Diencephalon (tissue), 1 donor: ENCODE data around the gene DYNC1H1. TPM values are rescaled to one million over a fixed set of nuclear protein-coding genes. Genes with fewer than 3 reads are reported as not detected.

Experiments used
- small RNA-seq: library from RNA; depleted of rRNA; stranded (forward); fragments of <200 nt; gene quantifications from one replicate; pipeline ENCODE3, GENCODE V24; 2014
- total RNA-seq: library from RNA; depleted of rRNA; stranded (reverse); fragments of >200 nt; gene quantifications from one replicate; pipeline ENCODE4 v1.2.3, GENCODE V29; 2014

DYNC1H1 gene
- total RNA-seq: 782 TPM

DNA sequence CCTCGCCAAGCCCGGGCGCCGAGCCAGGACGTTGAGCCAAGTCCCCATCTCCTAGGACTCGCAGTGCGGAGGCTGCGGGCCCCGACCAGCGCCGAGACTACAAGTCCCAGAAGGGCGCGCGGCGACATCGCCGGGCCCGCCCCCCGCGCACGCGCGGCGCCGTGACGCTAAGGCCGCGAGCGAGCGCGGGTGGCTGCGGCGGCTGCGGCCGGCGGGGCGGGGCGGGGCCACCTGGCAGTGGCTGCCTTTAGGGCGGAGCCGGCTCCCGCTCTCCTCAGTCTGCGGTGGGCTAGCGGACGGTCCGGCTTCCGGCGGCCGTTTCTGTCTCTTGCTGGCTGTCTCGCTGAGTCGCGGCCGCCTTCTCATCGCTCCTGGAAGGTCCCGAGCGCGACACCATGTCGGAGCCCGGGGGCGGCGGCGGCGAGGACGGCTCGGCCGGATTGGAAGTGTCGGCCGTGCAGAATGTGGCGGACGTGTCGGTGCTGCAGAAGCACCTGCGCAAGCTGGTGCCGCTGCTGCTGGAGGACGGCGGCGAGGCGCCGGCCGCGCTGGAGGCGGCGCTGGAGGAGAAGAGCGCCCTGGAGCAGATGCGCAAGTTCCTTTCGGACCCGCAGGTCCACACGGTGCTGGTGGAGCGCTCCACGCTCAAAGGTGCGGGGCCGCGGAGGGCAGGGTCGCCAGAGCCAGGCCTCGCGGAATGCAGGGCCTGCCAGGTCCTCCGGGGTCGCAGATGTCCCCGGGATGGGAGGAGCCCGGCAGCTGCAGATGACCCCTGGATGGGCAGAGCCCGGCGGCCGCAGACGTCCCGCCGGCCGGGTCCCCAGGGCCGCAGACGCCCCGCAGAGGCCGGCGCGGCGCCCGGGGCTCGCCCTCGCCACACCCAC, at the start of gene DYNC1H1:
DYNC1H1 (plus strand) TSS at position 277 of the 884 bp plus-strand sequence; CDS start at position 396, 119 bp downstream.

DNA sequence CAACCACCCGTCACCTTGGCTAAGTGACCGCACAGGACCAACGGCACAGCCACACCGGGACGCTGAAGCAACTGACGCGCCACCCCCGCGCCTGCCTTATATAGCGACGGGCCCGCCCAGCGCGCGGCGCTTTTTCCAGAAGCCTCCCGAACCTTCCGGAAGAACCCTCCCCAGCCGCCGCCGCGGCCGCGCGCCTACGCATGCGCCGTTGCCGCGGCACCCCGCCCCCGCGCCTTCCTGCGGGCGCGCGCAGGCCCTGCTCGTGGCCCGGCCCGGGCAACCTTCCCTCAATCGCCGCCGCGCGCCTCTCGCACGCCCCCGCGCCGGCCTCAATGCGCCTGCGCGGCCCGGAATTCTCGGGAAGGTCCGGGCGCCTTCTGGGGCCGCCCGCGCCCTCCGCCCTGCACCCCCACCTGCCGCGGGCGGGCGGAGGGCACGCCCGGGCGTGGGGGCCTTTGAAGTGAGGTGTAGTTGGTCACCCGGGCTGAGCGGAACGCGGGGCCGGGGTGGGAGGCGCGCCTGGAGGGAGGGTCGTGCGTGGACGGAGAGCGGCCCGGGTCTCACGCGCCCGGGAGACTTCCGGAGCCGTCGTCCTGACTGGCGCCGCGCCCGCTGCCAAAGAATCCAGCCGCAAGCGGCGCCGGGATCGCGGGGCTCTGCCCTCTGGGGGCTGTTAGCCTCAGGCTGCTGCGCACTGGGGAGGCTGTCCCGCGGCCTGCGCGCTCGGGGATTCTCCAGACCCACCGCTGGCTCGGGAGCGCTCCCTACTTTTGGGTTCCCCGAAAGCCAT, 122.8 kb downstream of the DYNC1H1 start, which contains the start of gene HSP90AA1:
HSP90AA1 (minus strand) TSS at position 73 of the 790 bp plus-strand sequence. CDS start 666 bp downstream, outside the sequence.

Small RNA genes within 50 kb of the gene (small RNA-seq; reads per million reads assigned to genes)
- gene AL118558.2 (not detected), gene RN7SL472P (not detected)

Other genes with a start within 250 kb of the DYNC1H1 start
- gene PPP2R5C, start 202.9 kb upstream of the DYNC1H1 start, total RNA-seq: 159 TPM
- gene HSP90AA1, start 122.5 kb downstream of the DYNC1H1 start, total RNA-seq: 561 TPM
- 34.8 TPM for gene WDR20, start 175.3 kb downstream of the DYNC1H1 start, total RNA-seq